Astrocyte (in vitro differentiated cells and primary cell): Measurements from ENCODE around the gene CNIH1.

Experiments used
- EZH2 ChIP-seq: IDR thresholded peaks from 2 replicates; pipeline ENCODE4 v1.6.1; 2012; ENCODE audit warnings: mild to moderate bottlenecking, low read length, inconsistent platforms; ENCODE audit not compliant: insufficient read depth
- TF ChIP-seq, protein P1 (sequence below): IDR thresholded peaks from 2 replicates; pipeline ENCODE4 v1.5.1; 2011; ENCODE audit warnings: low read depth, mild to moderate bottlenecking, inconsistent platforms, low read length, moderate library complexity; ENCODE audit not compliant: insufficient read depth

DNA sequence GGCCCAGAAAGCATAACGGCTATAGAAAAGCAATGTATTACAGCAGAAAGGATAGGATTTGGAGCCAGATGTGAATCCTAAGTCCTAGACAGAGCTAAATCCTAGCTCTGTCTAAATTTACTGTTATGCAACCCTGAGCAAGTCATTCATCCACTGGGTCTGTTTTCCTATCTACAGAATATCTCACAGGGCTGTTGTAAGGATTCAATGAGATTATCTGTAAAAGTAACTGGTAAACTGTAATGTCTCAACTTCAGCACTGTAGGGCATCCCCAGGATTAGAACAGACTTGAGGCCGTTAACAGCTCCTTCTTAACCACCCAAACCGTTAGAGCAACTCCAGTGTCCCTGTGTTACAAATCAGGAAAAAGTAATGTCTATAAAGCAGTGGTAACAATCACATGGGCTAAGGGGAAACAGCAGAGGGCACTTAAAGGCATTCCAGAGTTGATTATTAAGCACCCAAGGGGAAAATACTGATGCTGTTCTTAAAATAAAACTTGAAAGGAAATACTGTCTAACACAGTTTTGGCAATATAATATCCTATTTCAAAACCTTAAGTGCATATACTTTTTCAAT, 37.6 kb upstream of the CNIH1 start:
- TF ChIP-seq, protein P1, sequence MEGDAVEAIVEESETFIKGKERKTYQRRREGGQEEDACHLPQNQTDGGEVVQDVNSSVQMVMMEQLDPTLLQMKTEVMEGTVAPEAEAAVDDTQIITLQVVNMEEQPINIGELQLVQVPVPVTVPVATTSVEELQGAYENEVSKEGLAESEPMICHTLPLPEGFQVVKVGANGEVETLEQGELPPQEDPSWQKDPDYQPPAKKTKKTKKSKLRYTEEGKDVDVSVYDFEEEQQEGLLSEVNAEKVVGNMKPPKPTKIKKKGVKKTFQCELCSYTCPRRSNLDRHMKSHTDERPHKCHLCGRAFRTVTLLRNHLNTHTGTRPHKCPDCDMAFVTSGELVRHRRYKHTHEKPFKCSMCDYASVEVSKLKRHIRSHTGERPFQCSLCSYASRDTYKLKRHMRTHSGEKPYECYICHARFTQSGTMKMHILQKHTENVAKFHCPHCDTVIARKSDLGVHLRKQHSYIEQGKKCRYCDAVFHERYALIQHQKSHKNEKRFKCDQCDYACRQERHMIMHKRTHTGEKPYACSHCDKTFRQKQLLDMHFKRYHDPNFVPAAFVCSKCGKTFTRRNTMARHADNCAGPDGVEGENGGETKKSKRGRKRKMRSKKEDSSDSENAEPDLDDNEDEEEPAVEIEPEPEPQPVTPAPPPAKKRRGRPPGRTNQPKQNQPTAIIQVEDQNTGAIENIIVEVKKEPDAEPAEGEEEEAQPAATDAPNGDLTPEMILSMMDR, result no peak
- no peak for TF ChIP-seq EZH2
